MCF 10A (cell line): Measurements from ENCODE around the gene TRIM41. TPM values are rescaled to one million over a fixed set of nuclear protein-coding genes. Genes with fewer than 3 reads are reported as not detected.

Experiments
- BruUV-seq: library from RNA; stranded (reverse); fragments of 400-500 nt; replicated peaks from 2 replicates; lab custom pipeline; 2021; lab: Mats Ljungman, UMichigan
- CTCF ChIA-PET: fragments of 300-600 bp; sonication (Branson Sonifier 250); formaldehyde crosslinking; extraction: SDS; loops from one replicate; lab custom pipeline; 2021; ENCODE audit warnings: antibody characterized with exemption, inconsistent platforms; lab: Yijun Ruan, JAX
- POLR2A ChIA-PET: fragments of 300-600, 350-650 bp; sonication (Branson Sonifier 250); formaldehyde crosslinking; extraction: SDS; loops from one replicate; lab custom pipeline; 2020; ENCODE audit warnings: antibody characterized with exemption, inconsistent platforms; lab: Yijun Ruan, JAX
- DNase-seq: peaks from one replicate; pipeline ENCODE4 v3.0.0-alpha.2; 2018; ENCODE audit not compliant: unreplicated experiment
- H3K27ac Mint-ChIP-seq: one replicate; pipeline ENCODE4 v1.8.0; 2022; ENCODE audit warnings: mild to moderate bottlenecking, low read depth, mixed read lengths; ENCODE audit not compliant: unreplicated experiment
- H3K27me3 Mint-ChIP-seq: one replicate; pipeline ENCODE4 v1.8.0; 2022; ENCODE audit warnings: mixed read lengths; ENCODE audit not compliant: insufficient read depth, unreplicated experiment
- H3K36me3 Mint-ChIP-seq: one replicate; pipeline ENCODE4 v1.8.0; 2022; ENCODE audit warnings: mild to moderate bottlenecking, moderate library complexity, mixed read lengths; ENCODE audit not compliant: insufficient read depth, unreplicated experiment
- H3K4me1 Mint-ChIP-seq: one replicate; pipeline ENCODE4 v1.8.0; 2022; ENCODE audit warnings: mixed read lengths; ENCODE audit not compliant: insufficient read depth, unreplicated experiment
- H3K4me3 Mint-ChIP-seq: one replicate; pipeline ENCODE4 v1.8.0; 2022; ENCODE audit warnings: mild to moderate bottlenecking, moderate library complexity, mixed read lengths; ENCODE audit not compliant: unreplicated experiment
- H3K9me3 Mint-ChIP-seq: one replicate; pipeline ENCODE4 v1.8.0; 2022; ENCODE audit warnings: mixed read lengths; ENCODE audit not compliant: unreplicated experiment
- CTCF ChIP-seq: fragments of 200-600 bp; IDR thresholded peaks from one replicate; pipeline ENCODE4 v1.8.0; 2022; ENCODE audit warnings: antibody characterized with exemption, mild to moderate bottlenecking; ENCODE audit not compliant: unreplicated experiment
- intact Hi-C: fragments of 100-400 bp; cut with micrococcal nuclease; formaldehyde crosslinking; loops from 2 replicates; pipeline ENCODE4 v1.14.1; 2022
- total RNA-seq: library from RNA; stranded (reverse); gene quantifications from 2 replicates; pipeline ENCODE4 v1.2.3, GENCODE V29; 2022

The TRIM41 gene
- total RNA-seq, 1 experiment from 2014 or later = 49.4 TPM

- Mint-ChIP-seq H3K4me1 (peaks cover 36% of the 10 kb centered on the region), H3K27ac (peak overlapping the region; percentile 46), H3K36me3 (peaks cover 94% of the 10 kb centered on the region), H3K4me3 (no peak overlapping the region), H3K9me3 (no peaks in the 10 kb centered on the region), H3K27me3 (no peaks in the 10 kb centered on the region)
- intact Hi-C loops = no loop called here
- DNase-seq = no peak
- no TSS peak for BruUV-seq
- ChIA-PET CTCF (no interaction called here), POLR2A (interaction anchor here (17.5 to 19.6 kb wide), 2 partner anchors 13 to 19 kb away, joined by 374 to 476 read pairs; partner anchors contain the start of genes TRIM41 and TRIM52)
- no peak for TF ChIP-seq CTCF
Observed at GRCh38 chr5:181237729-181238385, 14.8 kb downstream of the TRIM41 start.

DNA sequence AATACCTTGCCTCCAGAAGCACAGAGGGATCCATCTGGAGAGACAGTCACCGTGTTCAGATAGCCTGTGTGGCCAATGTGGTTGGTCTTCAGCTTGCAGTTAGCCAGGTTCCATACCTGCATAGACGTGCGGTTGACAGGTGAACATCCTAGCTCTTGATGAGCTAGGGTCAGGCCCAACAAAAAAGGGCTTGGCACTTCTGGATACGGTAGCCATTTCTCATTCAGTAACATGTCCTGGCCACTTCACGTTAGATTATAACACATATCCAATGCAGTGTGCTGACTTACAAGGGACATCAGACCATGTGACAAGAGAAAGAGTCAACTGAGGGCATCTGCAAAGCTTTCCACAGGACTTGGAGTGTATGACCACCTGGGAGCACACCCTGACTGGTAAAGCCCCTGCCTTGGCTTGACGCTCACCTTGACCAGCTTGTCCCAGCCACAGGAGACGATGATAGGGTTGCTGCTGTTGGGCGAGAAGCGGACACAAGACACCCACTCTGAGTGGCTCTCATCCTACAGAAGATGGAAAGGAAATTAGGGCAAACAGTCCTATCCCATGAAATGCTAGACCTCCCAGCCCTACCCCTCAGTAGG lies 16.1 kb downstream of the TRIM41 start:
- CTCF ChIA-PET = interaction anchor here (1.1 to 1.5 kb wide), 4 partner anchors 10 to 57 kb away, joined by 3 to 5 read pairs (median 4); no protein-coding TSS in a partner anchor
- peak overlapping the region; percentile 47 for H3K4me3 Mint-ChIP-seq
- TF ChIP-seq CTCF = no peak
- no TSS peak for BruUV-seq
- H3K27ac Mint-ChIP-seq = no peak overlapping the region
- no peaks in the 10 kb centered on the region for H3K27me3 Mint-ChIP-seq
- H3K4me1 Mint-ChIP-seq = peaks cover 36% of the 10 kb centered on the region
- H3K9me3 Mint-ChIP-seq = no peaks in the 10 kb centered on the region
- H3K36me3 Mint-ChIP-seq = peaks cover 100% of the 10 kb centered on the region
- POLR2A ChIA-PET = interaction anchor here (0.6 to 19.6 kb wide), 4 partner anchors 15 to 1608 kb away, joined by 3 to 476 read pairs (median 270); partner anchors contain the start of genes TRIM41 and TRIM52
- intact Hi-C loops = no loop called here
- DNase-seq = no peak

DNA sequence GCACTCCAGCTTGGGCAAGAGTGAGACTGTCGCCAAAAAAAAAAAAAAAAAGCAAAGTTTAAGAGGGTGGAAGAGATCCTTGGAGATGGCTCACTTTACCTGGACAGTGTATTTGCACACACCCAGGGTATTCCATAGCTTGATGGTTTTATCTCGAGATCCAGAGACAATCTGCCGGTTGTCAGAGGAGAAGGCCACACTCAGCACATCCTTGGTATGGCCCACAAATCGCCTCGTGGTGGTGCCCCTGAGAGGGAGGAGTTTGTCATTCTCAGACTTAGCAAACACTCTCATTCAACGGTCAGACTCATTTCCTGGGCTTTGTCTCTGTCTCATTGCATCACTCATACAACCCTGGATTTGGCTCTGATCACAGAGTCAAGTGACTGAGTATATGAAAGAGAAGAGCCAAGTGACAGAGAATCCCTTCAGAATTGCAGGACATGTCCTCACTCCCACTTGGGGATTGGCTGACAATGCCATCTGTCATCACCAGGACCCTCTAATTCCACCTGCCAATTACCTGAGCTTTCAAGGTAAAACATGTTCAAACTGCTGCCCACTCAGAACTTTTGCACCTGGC lies 18.4 kb downstream of the TRIM41 start:
- ChIA-PET POLR2A (interaction anchor here (1.2 to 19.6 kb wide), 8 partner anchors 7 to 431 kb away, joined by 4 to 476 read pairs (median 36); partner anchors contain the start of genes TRIM41 and TRIM52), CTCF (interaction anchor here (0.6 to 1.6 kb wide), 6 partner anchors 12 to 59 kb away, joined by 3 to 4 read pairs (median 3); no protein-coding TSS in a partner anchor)
- Mint-ChIP-seq H3K27me3 (no peaks in the 10 kb centered on the region), H3K9me3 (no peaks in the 10 kb centered on the region), H3K4me1 (peaks cover 44% of the 10 kb centered on the region), H3K4me3 (peak overlapping the region; percentile 99), H3K36me3 (peaks cover 79% of the 10 kb centered on the region), H3K27ac (peak overlapping the region; percentile 99)
- intact Hi-C loops = loop anchor here (1.0 kb wide), 1 partner anchor 18 kb away; the partner anchor contains the start of gene TRIM41
- no peak for TF ChIP-seq CTCF
- no TSS peak for BruUV-seq
- DNase-seq = peak; percentile 98
